Dendritic cell treated with granulocyte-macrophage colony-stimulating factor and Interleukin-4, amounts not matched to agents 40 ng/mL and 50 ng/mL, for 4 days (primary cell): Measurements from ENCODE around the gene MKLN1.

Source experiments
- H3K27ac Mint-ChIP-seq: one replicate; pipeline ENCODE4 v1.8.0; 2022; ENCODE audit warnings: mild to moderate bottlenecking, mixed read lengths
- H3K27me3 Mint-ChIP-seq: one replicate; pipeline ENCODE4 v1.8.0; 2022; ENCODE audit warnings: mild to moderate bottlenecking, mixed read lengths
- H3K36me3 Mint-ChIP-seq: one replicate; pipeline ENCODE4 v1.8.0; 2022; ENCODE audit warnings: low read depth, mixed read lengths
- H3K4me1 Mint-ChIP-seq: one replicate; pipeline ENCODE4 v1.8.0; 2022; ENCODE audit warnings: low read depth, mixed read lengths
- H3K4me3 Mint-ChIP-seq: one replicate; pipeline ENCODE4 v1.8.0; 2022; ENCODE audit warnings: mild to moderate bottlenecking, moderate library complexity, mixed read lengths
- H3K9me3 Mint-ChIP-seq: one replicate; pipeline ENCODE4 v1.8.0; 2022; ENCODE audit warnings: mixed read lengths
- intact Hi-C: fragments of 100-400 bp; cut with micrococcal nuclease; formaldehyde crosslinking; loops from one replicate; pipeline ENCODE4 v1.15.0; 2022

The MKLN1 gene

GRCh38 chr7:131346885-131347592 is 19.4 kb downstream of the MKLN1 start:
- no peaks in the 10 kb centered on the region for H3K27me3 Mint-ChIP-seq
- intact Hi-C loops, result no loop called here
- peaks cover 20% of the 10 kb centered on the region for H3K4me1 Mint-ChIP-seq
- no peaks in the 10 kb centered on the region for H3K9me3 Mint-ChIP-seq
- no peak overlapping the region for H3K4me3 Mint-ChIP-seq
- no peaks in the 10 kb centered on the region for H3K36me3 Mint-ChIP-seq
- H3K27ac Mint-ChIP-seq, result no peak overlapping the region

GRCh38 chr7:131352032-131352431 is 24.4 kb downstream of the MKLN1 start:
- H3K4me1 Mint-ChIP-seq, result peaks cover 43% of the 10 kb centered on the region

GRCh38 chr7:131354390-131354789 is 26.7 kb downstream of the MKLN1 start:
- Mint-ChIP-seq H3K36me3 (no peaks in the 10 kb centered on the region), H3K4me3 (no peak overlapping the region), H3K27ac (no peak overlapping the region), H3K9me3 (no peaks in the 10 kb centered on the region), H3K27me3 (no peaks in the 10 kb centered on the region), H3K4me1 (peaks cover 54% of the 10 kb centered on the region)
- intact Hi-C loops, result no loop called here

More at GRCh38 chr7:131352032-131352431, 24.4 kb downstream of the MKLN1 start:
- Mint-ChIP-seq H3K27me3 (no peaks in the 10 kb centered on the region), H3K4me3 (no peak overlapping the region), H3K27ac (no peak overlapping the region), H3K9me3 (no peaks in the 10 kb centered on the region), H3K36me3 (no peaks in the 10 kb centered on the region)
- intact Hi-C loops, result no loop called here

- no peaks in the 10 kb centered on the region for H3K27me3 Mint-ChIP-seq
- intact Hi-C loops, result no loop called here
- no peaks in the 10 kb centered on the region for H3K36me3 Mint-ChIP-seq
- H3K4me1 Mint-ChIP-seq, result peaks cover 67% of the 10 kb centered on the region
- no peak overlapping the region for H3K4me3 Mint-ChIP-seq
- no peak overlapping the region for H3K27ac Mint-ChIP-seq
- H3K9me3 Mint-ChIP-seq, result no peaks in the 10 kb centered on the region
Observed at GRCh38 chr7:131355917-131356777, 28.5 kb downstream of the MKLN1 start.

GRCh38 chr7:131357282-131357880 is 29.7 kb downstream of the MKLN1 start:
- H3K4me1 Mint-ChIP-seq, result peaks cover 75% of the 10 kb centered on the region
- no peaks in the 10 kb centered on the region for H3K27me3 Mint-ChIP-seq
- no peaks in the 10 kb centered on the region for H3K36me3 Mint-ChIP-seq
- H3K9me3 Mint-ChIP-seq, result no peaks in the 10 kb centered on the region
- no peak overlapping the region for H3K27ac Mint-ChIP-seq
- no peak overlapping the region for H3K4me3 Mint-ChIP-seq
- intact Hi-C loops, result no loop called here

GRCh38 chr7:131358636-131359035 is 31.0 kb downstream of the MKLN1 start:
- Mint-ChIP-seq H3K36me3 (no peaks in the 10 kb centered on the region), H3K9me3 (no peaks in the 10 kb centered on the region), H3K4me1 (peaks cover 65% of the 10 kb centered on the region), H3K27ac (no peak overlapping the region), H3K27me3 (no peaks in the 10 kb centered on the region), H3K4me3 (no peak overlapping the region)
- intact Hi-C loops, result no loop called here

- intact Hi-C loops, result no loop called here
- peaks cover 61% of the 10 kb centered on the region for H3K4me1 Mint-ChIP-seq
- no peaks in the 10 kb centered on the region for H3K9me3 Mint-ChIP-seq
- H3K4me3 Mint-ChIP-seq, result no peak overlapping the region
- H3K27ac Mint-ChIP-seq, result no peak overlapping the region
- no peaks in the 10 kb centered on the region for H3K36me3 Mint-ChIP-seq
- no peaks in the 10 kb centered on the region for H3K27me3 Mint-ChIP-seq
Observed at GRCh38 chr7:131359136-131359776, 31.6 kb downstream of the MKLN1 start.

GRCh38 chr7:131363719-131364118 is 36.0 kb downstream of the MKLN1 start:
- H3K27me3 Mint-ChIP-seq, result no peaks in the 10 kb centered on the region
- H3K27ac Mint-ChIP-seq, result no peak overlapping the region
- H3K9me3 Mint-ChIP-seq, result peaks cover 8% of the 10 kb centered on the region
- H3K4me1 Mint-ChIP-seq, result peaks cover 55% of the 10 kb centered on the region
- intact Hi-C loops, result no loop called here
- no peaks in the 10 kb centered on the region for H3K36me3 Mint-ChIP-seq
- H3K4me3 Mint-ChIP-seq, result no peak overlapping the region

- no peak overlapping the region for H3K4me3 Mint-ChIP-seq
- no peaks in the 10 kb centered on the region for H3K36me3 Mint-ChIP-seq
- peaks cover 8% of the 10 kb centered on the region for H3K9me3 Mint-ChIP-seq
- H3K4me1 Mint-ChIP-seq, result peaks cover 47% of the 10 kb centered on the region
- no peaks in the 10 kb centered on the region for H3K27me3 Mint-ChIP-seq
- intact Hi-C loops, result no loop called here
- no peak overlapping the region for H3K27ac Mint-ChIP-seq
Observed at GRCh38 chr7:131364767-131365344, 37.2 kb downstream of the MKLN1 start.

GRCh38 chr7:131365838-131366237 is 38.2 kb downstream of the MKLN1 start:
- H3K27ac Mint-ChIP-seq, result no peak overlapping the region
- H3K36me3 Mint-ChIP-seq, result no peaks in the 10 kb centered on the region
- H3K9me3 Mint-ChIP-seq, result peaks cover 8% of the 10 kb centered on the region
- intact Hi-C loops, result no loop called here
- H3K27me3 Mint-ChIP-seq, result no peaks in the 10 kb centered on the region
- peaks cover 38% of the 10 kb centered on the region for H3K4me1 Mint-ChIP-seq
- no peak overlapping the region for H3K4me3 Mint-ChIP-seq

GRCh38 chr7:131369354-131369753 is 41.7 kb downstream of the MKLN1 start:
- no peak overlapping the region for H3K4me3 Mint-ChIP-seq
- H3K4me1 Mint-ChIP-seq, result peaks cover 36% of the 10 kb centered on the region
- H3K36me3 Mint-ChIP-seq, result no peaks in the 10 kb centered on the region
- intact Hi-C loops, result no loop called here
- no peak overlapping the region for H3K27ac Mint-ChIP-seq
- H3K9me3 Mint-ChIP-seq, result peaks cover 8% of the 10 kb centered on the region
- no peaks in the 10 kb centered on the region for H3K27me3 Mint-ChIP-seq

GRCh38 chr7:131370523-131370968 is 42.9 kb downstream of the MKLN1 start:
- intact Hi-C loops, result no loop called here
- no peaks in the 10 kb centered on the region for H3K27me3 Mint-ChIP-seq
- no peak overlapping the region for H3K27ac Mint-ChIP-seq
- H3K9me3 Mint-ChIP-seq, result peaks cover 8% of the 10 kb centered on the region
- H3K4me1 Mint-ChIP-seq, result peaks cover 26% of the 10 kb centered on the region
- H3K36me3 Mint-ChIP-seq, result no peaks in the 10 kb centered on the region
- H3K4me3 Mint-ChIP-seq, result no peak overlapping the region

GRCh38 chr7:131371411-131371810 is 43.7 kb downstream of the MKLN1 start:
- intact Hi-C loops, result no loop called here
- no peaks in the 10 kb centered on the region for H3K36me3 Mint-ChIP-seq
- H3K4me1 Mint-ChIP-seq, result peaks cover 21% of the 10 kb centered on the region
- H3K4me3 Mint-ChIP-seq, result no peak overlapping the region
- H3K9me3 Mint-ChIP-seq, result peaks cover 8% of the 10 kb centered on the region
- H3K27ac Mint-ChIP-seq, result no peak overlapping the region
- H3K27me3 Mint-ChIP-seq, result no peaks in the 10 kb centered on the region
